GM13976 (cell line): Measurements from ENCODE around the gene NAT16.
A peak's percentile ranks its signal among the peaks of the same experiment; 100 is the strongest.
"Not testable (repeated sequence)": the region's sequence is repeated elsewhere in the genome, so short reads cannot be mapped to it uniquely, and the experiment has no call there.

Experiments
- DNase-seq: peaks from one replicate; pipeline ENCODE4 v3.0.0; 2012; ENCODE audit warnings: low spot score
- in situ Hi-C: fragments of 300-500 bp; cut with MboI; formaldehyde crosslinking; loops from one replicate; pipeline ENCODE4 v1.12.0; 2022; ENCODE audit warnings: low sequenced_read_pairs, mixed read lengths, inconsistent platforms; ENCODE audit not compliant: unreplicated experiment
- TF ChIP-seq, protein P1 (sequence below): IDR thresholded peaks from 2 replicates; pipeline ENCODE4 v1.5.1; 2012; ENCODE audit warnings: borderline replicate concordance, mild to moderate bottlenecking; ENCODE audit not compliant: insufficient read depth; ENCODE audit errors: extremely low read depth, missing control alignments, control extremely low read depth

Gene NAT16

DNA sequence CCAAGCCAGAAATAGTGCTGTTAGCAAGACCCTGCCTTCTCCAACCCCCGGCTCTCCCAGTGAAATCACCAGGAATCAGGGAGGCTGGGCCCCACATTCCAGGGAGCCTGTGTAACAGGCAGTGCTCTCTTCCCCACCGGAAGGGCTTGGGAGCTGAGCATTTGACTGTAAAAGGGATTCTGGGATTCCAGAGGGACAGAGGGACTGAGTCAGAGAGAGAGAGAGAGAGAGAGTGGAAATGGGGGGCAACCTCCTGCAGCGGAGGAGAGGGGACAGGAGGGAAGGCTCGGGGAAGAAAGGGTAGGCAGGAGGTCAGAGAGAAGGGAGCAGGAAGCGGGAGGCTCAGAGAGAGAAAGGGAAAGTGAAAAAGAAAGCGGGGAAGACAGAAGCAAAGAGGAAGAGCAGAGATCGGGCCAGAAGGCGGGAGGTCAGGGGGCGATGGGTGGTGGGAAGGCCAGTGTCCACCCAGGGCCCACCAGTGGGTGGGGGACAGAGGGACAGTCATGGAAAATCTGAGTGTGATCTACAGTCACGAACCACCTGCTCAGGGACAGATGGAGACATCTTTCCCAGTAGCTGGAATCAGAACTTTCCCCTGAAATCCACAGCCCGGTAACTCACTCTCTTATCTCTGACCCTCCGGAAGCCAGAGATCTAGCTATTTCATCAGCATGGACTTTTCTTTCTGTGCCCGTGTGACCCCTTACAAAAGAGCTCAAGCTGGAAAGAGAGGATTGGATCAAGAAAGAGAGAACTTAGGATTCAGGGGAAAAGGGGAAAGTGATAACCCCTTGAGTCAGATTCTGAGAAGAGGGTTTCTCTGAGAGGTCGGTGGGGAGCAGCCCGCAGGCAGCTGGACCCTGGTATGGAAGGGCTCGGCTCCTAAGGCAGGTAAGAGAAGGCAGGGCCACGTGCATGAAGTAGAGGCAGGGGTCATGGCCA, 57.8 kb downstream of the NAT16 start:
- DNase-seq, result peak; percentile 71
- TF ChIP-seq, protein P1, sequence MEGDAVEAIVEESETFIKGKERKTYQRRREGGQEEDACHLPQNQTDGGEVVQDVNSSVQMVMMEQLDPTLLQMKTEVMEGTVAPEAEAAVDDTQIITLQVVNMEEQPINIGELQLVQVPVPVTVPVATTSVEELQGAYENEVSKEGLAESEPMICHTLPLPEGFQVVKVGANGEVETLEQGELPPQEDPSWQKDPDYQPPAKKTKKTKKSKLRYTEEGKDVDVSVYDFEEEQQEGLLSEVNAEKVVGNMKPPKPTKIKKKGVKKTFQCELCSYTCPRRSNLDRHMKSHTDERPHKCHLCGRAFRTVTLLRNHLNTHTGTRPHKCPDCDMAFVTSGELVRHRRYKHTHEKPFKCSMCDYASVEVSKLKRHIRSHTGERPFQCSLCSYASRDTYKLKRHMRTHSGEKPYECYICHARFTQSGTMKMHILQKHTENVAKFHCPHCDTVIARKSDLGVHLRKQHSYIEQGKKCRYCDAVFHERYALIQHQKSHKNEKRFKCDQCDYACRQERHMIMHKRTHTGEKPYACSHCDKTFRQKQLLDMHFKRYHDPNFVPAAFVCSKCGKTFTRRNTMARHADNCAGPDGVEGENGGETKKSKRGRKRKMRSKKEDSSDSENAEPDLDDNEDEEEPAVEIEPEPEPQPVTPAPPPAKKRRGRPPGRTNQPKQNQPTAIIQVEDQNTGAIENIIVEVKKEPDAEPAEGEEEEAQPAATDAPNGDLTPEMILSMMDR, result no peak
- in situ Hi-C loops, result no loop called here

DNA sequence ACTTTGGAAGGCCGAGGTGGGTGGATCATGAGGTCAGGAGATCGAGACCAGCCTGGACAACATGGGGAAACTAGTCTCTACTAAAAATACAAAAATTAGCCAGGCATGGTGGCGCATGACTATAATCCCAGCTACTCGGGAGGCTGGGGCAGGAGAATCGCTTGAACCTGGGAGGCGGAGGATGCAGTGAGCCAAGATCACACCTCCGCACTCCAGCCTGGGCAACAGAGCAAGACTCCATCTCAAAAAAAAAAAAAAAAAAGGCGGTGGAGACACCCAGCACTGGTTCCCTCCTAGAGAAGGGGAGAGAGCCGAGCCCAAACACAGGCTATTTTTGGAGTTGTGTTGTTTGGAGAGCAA, 58.5 kb downstream of the NAT16 start:
- DNase-seq, in situ Hi-C loops: not testable (repeated sequence)
